Measurements from ENCODE around the gene SH2D6.
"Not testable (repeated sequence)": the region's sequence is repeated elsewhere in the genome, so short reads cannot be mapped to it uniquely, and the experiment has no call there.

- not testable (repeated sequence) for TF ChIP-seq EZH2 (IDR thresholded peaks at IDR 0.05); POLR2AphosphoS5 (IDR thresholded peaks at IDR 0.05; ENCODE audit: borderline replicate concordance, low read depth, low read length)
Observed at GRCh38 chr2:85383151-85383550, 35.4 kb upstream of the SH2D6 start.
